NCI-H146 treated with DMSO at 0.1 percent for 48 hours (cell line): ENCODE data around the gene ARSA.
A peak's percentile ranks its signal among the peaks of the same experiment; 100 is the strongest.
"Not testable (repeated sequence)": the region's sequence is repeated elsewhere in the genome, so short reads cannot be mapped to it uniquely, and the experiment has no call there.

Source experiments
- DNase-seq: peaks from one replicate; lab custom pipeline; 2025; ENCODE audit not compliant: unreplicated experiment; lab: John Stamatoyannopoulos, UW

ARSA gene

DNA sequence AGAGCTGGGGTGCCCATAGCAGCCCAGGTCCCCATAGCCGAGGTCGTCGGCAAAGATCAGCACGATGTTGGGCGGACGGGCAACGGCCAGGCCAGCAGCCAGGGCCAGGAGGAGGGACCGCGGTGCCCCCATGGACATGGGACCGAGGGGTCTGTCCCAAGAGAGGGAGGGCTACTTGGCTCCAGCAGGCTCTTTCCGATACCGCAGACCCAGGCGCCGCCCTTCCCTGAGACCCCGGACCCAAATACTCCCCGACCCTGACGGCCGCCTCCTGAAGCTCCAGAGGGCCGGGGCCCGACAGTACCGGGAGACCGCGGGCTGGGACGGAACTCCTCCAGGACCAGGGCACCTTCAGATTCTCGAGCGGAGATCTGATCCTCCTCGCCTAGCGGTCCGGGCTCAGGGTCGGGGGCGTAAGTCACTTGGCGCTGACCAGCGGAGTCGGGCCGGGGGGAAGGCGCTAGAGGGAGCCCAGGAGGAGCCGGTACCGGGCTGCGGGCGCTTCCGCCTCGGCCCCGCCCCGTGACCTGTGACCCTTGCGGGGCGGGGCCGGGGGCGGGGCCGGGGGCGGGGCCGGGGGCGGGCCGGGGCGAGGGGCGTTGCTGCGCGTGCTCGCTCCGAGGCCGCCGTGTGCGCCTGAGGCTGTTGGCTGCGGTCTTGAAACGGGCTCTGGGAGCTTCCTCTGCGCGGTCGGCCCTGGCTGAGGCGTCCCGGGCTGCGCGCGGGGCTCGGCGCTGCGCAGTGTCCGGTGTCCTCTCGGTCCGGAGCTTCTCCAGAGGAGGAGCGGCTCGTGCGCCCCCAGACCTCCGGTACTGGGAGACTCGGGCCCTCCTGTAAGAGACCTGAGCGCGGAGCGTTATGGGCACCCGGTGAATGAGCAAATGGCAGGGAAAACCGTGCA is at the start of gene ARSA:
ARSA (minus strand) TSS at position 511 of the 901 bp plus-strand sequence; CDS start at position 138, 373 bp downstream.
- peak; percentile 40 for DNase-seq

DNA sequence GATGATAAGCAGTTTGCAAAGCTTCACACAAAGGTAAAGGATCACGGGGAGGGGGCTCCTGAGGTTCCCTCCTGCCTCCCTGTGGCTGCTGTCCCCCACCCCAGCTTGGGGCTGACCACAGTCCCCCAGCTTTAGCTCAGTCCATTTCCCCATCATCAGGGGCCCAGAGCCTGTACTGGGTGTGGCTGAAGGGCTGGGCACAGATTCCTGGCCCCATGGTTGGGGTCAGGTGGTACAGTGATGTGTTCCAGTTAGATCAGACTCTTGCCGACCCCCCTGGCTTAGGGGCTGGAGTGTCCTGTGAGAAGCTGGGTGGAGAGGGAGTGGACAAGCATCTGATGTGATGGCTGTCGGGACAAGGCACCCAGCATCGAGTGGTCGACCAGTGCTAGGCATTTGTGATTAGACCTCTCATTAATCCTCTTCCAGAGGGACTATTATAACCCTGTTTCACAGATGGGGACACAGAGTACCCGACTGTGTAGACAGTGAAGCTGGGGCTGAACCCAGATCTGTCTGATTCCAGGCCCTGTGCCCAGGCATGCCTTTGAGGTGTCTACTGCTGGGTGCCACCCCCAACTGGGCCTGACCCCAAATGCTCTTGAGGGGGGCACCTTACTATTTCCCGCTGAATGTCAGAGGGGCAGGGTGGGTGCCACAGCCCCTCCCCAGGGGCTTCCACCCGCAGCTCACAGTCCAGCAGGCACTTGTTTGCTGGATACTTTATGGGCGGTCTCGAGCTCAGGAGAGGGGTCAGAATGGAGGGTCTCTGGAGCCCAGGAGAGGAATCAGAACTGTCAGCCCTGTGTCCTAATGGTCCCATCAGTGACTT is 48.9 kb upstream of the ARSA start:
- DNase-seq = no peak

DNA sequence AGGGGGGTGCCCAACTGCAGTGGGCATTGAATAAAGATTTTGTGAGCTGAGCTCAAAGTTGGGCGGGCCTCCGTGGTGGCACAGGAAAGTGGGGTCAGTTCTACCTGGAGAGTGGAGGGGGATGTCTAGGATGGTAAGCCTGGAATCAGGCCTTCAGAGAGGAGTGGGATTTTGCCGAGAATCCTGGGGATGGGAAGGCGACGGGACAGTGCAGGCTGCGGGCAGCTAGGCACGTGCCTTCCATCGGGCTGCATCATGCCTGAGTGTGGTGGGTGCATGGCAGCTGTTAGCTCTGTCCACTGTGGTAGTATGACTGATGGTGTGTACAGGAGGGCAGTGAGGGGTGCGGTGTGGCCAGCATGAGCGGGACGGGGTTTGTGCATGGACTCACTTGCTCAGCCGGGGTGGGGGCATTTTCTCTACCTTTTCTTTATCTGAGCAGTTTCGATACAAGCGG is 48.3 kb upstream of the ARSA start:
- DNase-seq = no peak

DNA sequence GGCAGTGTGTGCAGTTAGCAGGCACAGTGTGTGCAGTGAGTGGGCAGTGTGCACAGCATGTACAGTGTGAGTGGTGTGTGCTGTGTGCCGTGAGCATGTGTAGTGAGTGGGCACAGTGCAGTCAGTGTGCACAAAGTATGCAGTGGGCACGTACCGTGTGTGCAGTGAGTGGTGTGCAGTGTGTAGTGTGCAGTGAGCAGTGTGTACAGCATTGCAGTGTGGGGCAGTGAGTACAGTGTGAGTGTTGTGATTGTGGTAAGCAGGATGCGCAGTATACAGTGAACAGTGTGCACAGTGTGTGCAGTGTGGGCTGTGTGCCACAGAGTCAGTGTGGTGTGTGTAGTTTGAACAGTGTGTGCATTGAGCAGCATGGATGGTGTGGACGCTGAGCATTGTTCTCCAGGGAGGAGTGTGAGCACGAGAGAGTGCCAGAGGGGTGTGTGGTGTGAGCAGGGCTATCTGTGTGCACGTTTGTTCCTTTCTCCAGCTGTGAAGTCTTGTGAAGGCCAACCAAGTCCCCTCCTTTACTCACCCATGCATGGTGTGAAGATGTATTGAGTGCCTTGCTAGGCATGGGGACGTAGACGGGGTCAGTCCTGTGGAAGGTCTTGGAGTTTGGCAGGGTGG is 47.7 kb upstream of the ARSA start:
- DNase-seq = no peak

- DNase-seq = peak; percentile 49
These were observed 46.9 kb upstream of the ARSA start for GRCh38 chr22:50674606-50675552.

- no peak for DNase-seq
These were observed 46.2 kb upstream of the ARSA start for GRCh38 chr22:50674130-50674500.

- no peak for DNase-seq
These were observed 45.5 kb upstream of the ARSA start for GRCh38 chr22:50673231-50674129.

GRCh38 chr22:50672471-50673230 is 44.7 kb upstream of the ARSA start, which contains the start of gene SHANK3:
TSS of gene SHANK3 (plus strand) at chr22:50672823.
- DNase-seq = no peak

GRCh38 chr22:50672041-50672440 is 44.1 kb upstream of the ARSA start:
- no peak for DNase-seq

- DNase-seq = no peak
These were observed 43.7 kb upstream of the ARSA start for GRCh38 chr22:50671641-50672040.

GRCh38 chr22:50670914-50671538 is 43.1 kb upstream of the ARSA start:
- DNase-seq = no peak

GRCh38 chr22:50670513-50670912 is 42.6 kb upstream of the ARSA start:
- DNase-seq = no peak

GRCh38 chr22:50665738-50666137 is 37.8 kb upstream of the ARSA start:
- no peak for DNase-seq

DNA sequence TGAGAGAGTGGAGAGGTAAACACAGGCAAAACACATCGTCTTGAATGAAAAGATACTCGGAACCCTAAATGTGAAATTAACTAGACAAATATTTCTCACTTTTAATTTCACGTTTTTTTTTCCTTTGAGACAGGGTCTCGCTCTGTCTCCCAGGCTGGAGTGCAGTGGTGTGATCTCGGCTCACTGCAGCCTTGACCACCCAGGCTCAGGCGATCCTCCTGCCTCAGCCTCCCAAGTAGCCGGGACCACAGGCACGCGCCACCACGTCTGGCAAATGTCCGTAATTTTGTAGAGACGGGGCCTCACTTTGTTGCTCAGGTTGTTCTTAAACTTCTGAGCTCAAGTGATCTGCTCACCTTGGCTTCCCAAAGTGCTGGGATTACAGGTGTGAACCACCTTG is 37.3 kb upstream of the ARSA start:
- DNase-seq = no peak

GRCh38 chr22:50660306-50660705 is 32.4 kb upstream of the ARSA start:
- no peak for DNase-seq

- not testable (repeated sequence) for DNase-seq
These were observed 31.8 kb upstream of the ARSA start for GRCh38 chr22:50659711-50660110.

GRCh38 chr22:50657925-50658324 is 30.0 kb upstream of the ARSA start:
- DNase-seq = no peak
